ENCODE results near the gene CA5B. TPM values are rescaled to one million over a fixed set of nuclear protein-coding genes. Genes with fewer than 3 reads are reported as not detected.

CA5B gene
- polyA plus RNA-seq, 2 of the 4 experiments (the other 2 are of a cell fraction), result 5.2 to 12.5 TPM

DNA sequence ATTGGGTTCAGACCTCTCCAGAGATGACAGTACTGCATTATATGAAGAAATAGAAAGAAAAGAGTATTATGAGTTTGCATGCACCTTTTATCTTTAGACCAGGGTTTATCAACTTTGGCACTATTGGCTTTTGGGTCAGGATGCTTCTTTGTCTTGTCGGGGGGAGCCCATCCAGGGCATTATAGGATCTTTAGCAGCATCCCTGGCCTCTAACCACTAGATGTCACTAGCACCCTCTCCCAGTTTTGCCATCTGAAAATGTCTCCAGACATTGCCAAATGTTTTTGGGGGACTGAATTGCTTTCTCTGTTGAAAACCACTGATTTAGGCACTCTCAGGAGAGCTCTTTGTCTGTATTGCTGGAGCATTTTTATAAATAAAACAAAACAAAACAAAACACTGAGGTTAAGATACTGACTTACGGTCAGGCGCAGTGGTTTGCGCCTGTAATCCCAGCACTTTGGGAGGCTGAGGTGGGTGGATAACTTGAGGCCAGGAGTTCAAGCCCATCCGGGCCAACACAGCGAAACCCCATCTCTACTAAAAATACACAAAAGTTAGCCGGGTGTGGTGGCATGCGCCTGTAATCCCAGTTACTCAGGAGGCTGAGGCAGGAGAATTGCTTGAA, 23.6 kb downstream of the CA5B start:
- FAIRE-seq (peak; percentile 92), ATAC-seq (peak in 1 of 2 experiments; percentile 75; a peak in 4 of 6 replicates), DNase-seq (ENCODE audit: low read depth in 1 of 2, low spot score in 1 of 2) (peak; percentile 7 to 42)
- H3K9me3 ChIP-seq, result no peaks in the 10 kb centered on the region
- H3K4me1 ChIP-seq, result no peaks in the 10 kb centered on the region
- 61% methylated on average over 6 of the region's 8 CpGs for WGBS (ENCODE audit: missing lambda C conversion rate)
- ChIA-PET CTCF (interaction anchor here (1.6 kb wide), 1 partner anchor 14 kb away, joined by 4 read pairs; no protein-coding TSS in a partner anchor), POLR2A (no interaction called here)
- H3K27ac ChIP-seq, result no peak overlapping the region
- H3K4me2 ChIP-seq, result no peak overlapping the region
- TF ChIP-seq RAD21 (conservative IDR thresholded peaks at IDR 0.05 in 1 of 2, IDR thresholded peaks at IDR 0.05 in 1 of 2), result peak; percentile 55 to 62; a peak in 4 of 5 replicates
- no peak for TF ChIP-seq CHD2 (IDR thresholded peaks at IDR 0.05; ENCODE audit: low read length, partially characterized antibody)
- TF ChIP-seq SMC3 (IDR thresholded peaks at IDR 0.05), result peak; percentile 31; the same call in 2 of the 3 replicates
- TF ChIP-seq, protein P1, sequence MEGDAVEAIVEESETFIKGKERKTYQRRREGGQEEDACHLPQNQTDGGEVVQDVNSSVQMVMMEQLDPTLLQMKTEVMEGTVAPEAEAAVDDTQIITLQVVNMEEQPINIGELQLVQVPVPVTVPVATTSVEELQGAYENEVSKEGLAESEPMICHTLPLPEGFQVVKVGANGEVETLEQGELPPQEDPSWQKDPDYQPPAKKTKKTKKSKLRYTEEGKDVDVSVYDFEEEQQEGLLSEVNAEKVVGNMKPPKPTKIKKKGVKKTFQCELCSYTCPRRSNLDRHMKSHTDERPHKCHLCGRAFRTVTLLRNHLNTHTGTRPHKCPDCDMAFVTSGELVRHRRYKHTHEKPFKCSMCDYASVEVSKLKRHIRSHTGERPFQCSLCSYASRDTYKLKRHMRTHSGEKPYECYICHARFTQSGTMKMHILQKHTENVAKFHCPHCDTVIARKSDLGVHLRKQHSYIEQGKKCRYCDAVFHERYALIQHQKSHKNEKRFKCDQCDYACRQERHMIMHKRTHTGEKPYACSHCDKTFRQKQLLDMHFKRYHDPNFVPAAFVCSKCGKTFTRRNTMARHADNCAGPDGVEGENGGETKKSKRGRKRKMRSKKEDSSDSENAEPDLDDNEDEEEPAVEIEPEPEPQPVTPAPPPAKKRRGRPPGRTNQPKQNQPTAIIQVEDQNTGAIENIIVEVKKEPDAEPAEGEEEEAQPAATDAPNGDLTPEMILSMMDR (IDR thresholded peaks at IDR 0.05), result peak; percentile 59
- TF ChIP-seq EP300 (IDR thresholded peaks at IDR 0.05), result no peak
- TF ChIP-seq CHD4 (IDR thresholded peaks at IDR 0.05; ENCODE audit: borderline replicate concordance), result no peak
- no peak for TF ChIP-seq FOSB (CRISPR knock-in tag; IDR thresholded peaks at IDR 0.05)
- no peak for TF ChIP-seq SREBF2 (IDR thresholded peaks at IDR 0.05)
- TF ChIP-seq MYC (IDR thresholded peaks at IDR 0.05; ENCODE audit: borderline replicate concordance, low read length), result no peak
- H3K4me3 ChIP-seq, result no peak overlapping the region

DNA sequence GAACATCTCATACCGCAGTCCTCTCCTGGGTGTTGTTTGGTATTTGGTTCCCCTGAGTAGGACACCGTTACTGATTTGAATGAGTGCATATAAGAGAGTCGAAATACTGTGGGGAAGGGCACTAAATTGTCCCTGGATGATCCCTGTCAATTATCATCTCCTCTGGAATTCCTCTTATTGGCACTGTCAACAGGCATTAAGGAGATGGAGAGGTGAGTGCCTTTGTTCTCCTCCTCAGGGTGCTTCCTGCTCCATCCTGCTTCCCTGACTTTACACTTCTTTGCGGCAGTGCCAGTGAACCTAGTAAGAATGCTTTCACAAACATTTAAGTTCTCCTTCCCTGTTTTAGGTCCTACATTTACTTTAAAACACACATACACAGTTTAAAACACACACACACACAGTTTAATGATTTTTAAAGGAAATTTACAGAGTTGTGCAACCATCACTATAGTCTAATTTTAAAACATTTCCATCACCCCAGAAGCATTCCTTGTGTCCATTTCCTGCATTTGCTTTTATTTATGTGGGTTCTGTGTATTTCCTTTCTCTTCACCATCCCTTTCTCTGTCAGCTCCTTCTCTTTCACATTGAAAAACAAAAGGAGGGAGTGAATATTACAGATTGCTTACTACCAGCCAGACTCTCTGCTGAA, 31.4 kb downstream of the CA5B start:
- CTCF ChIA-PET, result no interaction called here
- H3K4me1 ChIP-seq, result no peaks in the 10 kb centered on the region
- ATAC-seq (no peak), FAIRE-seq (no peak), DNase-seq (ENCODE audit: low read depth in 1 of 2, low spot score in 1 of 2) (no peak)
- no peak overlapping the region for H3K27ac ChIP-seq
- no peak for TF ChIP-seq NR3C1 (IDR thresholded peaks at IDR 0.05)
- no peak for TF ChIP-seq EP300 (IDR thresholded peaks at IDR 0.05)
- no peak for TF ChIP-seq MYC (IDR thresholded peaks at IDR 0.05; ENCODE audit: borderline replicate concordance, low read length)
- TF ChIP-seq HEYL (CRISPR knock-in tag; IDR thresholded peaks at IDR 0.05), result no peak
- TF ChIP-seq, protein P2, sequence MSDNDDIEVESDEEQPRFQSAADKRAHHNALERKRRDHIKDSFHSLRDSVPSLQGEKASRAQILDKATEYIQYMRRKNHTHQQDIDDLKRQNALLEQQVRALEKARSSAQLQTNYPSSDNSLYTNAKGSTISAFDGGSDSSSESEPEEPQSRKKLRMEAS (IDR thresholded peaks at IDR 0.05), result no peak
- TF ChIP-seq SMC3 (IDR thresholded peaks at IDR 0.05), result no peak
- TF ChIP-seq, protein P3, sequence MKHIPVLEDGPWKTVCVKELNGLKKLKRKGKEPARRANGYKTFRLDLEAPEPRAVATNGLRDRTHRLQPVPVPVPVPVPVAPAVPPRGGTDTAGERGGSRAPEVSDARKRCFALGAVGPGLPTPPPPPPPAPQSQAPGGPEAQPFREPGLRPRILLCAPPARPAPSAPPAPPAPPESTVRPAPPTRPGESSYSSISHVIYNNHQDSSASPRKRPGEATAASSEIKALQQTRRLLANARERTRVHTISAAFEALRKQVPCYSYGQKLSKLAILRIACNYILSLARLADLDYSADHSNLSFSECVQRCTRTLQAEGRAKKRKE (CRISPR knock-in tag; IDR thresholded peaks at IDR 0.05; ENCODE audit: low read depth), result no peak
- no peak for TF ChIP-seq HDAC2 (IDR thresholded peaks at IDR 0.05)
- no peak for TF ChIP-seq CHD2 (IDR thresholded peaks at IDR 0.05; ENCODE audit: low read length, partially characterized antibody)
- TF ChIP-seq BHLHE40 (IDR thresholded peaks at IDR 0.05; ENCODE audit: low read depth, low read length), result no peak
- TF ChIP-seq, protein P4, sequence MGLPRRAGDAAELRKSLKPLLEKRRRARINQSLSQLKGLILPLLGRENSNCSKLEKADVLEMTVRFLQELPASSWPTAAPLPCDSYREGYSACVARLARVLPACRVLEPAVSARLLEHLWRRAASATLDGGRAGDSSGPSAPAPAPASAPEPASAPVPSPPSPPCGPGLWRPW (IDR thresholded peaks at IDR 0.05), result no peak
- no peak for TF ChIP-seq RCOR1 (IDR thresholded peaks at IDR 0.05; ENCODE audit: low read depth, low read length)
- TF ChIP-seq, protein P5, sequence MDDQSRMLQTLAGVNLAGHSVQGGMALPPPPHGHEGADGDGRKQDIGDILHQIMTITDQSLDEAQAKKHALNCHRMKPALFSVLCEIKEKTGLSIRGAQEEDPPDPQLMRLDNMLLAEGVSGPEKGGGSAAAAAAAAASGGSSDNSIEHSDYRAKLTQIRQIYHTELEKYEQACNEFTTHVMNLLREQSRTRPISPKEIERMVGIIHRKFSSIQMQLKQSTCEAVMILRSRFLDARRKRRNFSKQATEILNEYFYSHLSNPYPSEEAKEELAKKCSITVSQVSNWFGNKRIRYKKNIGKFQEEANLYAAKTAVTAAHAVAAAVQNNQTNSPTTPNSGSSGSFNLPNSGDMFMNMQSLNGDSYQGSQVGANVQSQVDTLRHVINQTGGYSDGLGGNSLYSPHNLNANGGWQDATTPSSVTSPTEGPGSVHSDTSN (IDR thresholded peaks at IDR 0.05), result no peak
- no peak for TF ChIP-seq EHF (CRISPR knock-in tag; IDR thresholded peaks at IDR 0.05)
- no peak for TF ChIP-seq ESRRA (IDR thresholded peaks at IDR 0.05; ENCODE audit: borderline replicate concordance, low read length)
- no peak for TF ChIP-seq HOXA7 (CRISPR knock-in tag; IDR thresholded peaks at IDR 0.05)
- no peak for TF ChIP-seq KDM5A (IDR thresholded peaks at IDR 0.05)
- no peak for TF ChIP-seq ZSCAN20 (CRISPR knock-in tag; IDR thresholded peaks at IDR 0.05)
- no peak for TF ChIP-seq CHD4 (IDR thresholded peaks at IDR 0.05; ENCODE audit: borderline replicate concordance)
- TF ChIP-seq HOXB5 (CRISPR knock-in tag; IDR thresholded peaks at IDR 0.05), result no peak
- no peak overlapping the region for H3K4me3 ChIP-seq
- no peaks in the 10 kb centered on the region for H3K9me3 ChIP-seq
- no peak overlapping the region for H3K4me2 ChIP-seq
- 74% methylated on average over 4 of the region's 4 CpGs for WGBS (ENCODE audit: missing lambda C conversion rate)
- POLR2A ChIA-PET, result no interaction called here

All from A549 (cell line).